ENCODE results near the gene UGDH. TPM values are rescaled to one million over a fixed set of nuclear protein-coding genes. Genes with fewer than 3 reads are reported as not detected.
A peak's percentile ranks its signal among the peaks of the same experiment; 100 is the strongest.

The UGDH gene
- total and polyA plus RNA-seq, 2 of the 13 experiments (the other 11 are each of a cell fraction or from before 2014, with no cell fraction given) = 99.0 to 384 TPM

- 0 out of 2 replicates have a peak, but pooled peaks have one; percentile 14 for TF ChIP-seq ZNF609 (CRISPR knock-in tag; IDR thresholded peaks at IDR 0.05; ENCODE audit: borderline replicate concordance)
- TF ChIP-seq ZNF281 (CRISPR knock-in tag; IDR thresholded peaks at IDR 0.05; ENCODE audit: borderline replicate concordance) = no peak
- TF ChIP-seq ZBTB7B (CRISPR knock-in tag; IDR thresholded peaks at IDR 0.05) = no peak
- no peak for TF ChIP-seq SATB2 (CRISPR knock-in tag; IDR thresholded peaks at IDR 0.05)
- TF ChIP-seq GTF2F1 (IDR thresholded peaks at IDR 0.05; ENCODE audit: low read length) = no peak
- no peak for TF ChIP-seq TEAD2 (CRISPR knock-in tag; IDR thresholded peaks at IDR 0.05)
- no peak for TF ChIP-seq IKZF5 (CRISPR knock-in tag; IDR thresholded peaks at IDR 0.05)
- no peak for TF ChIP-seq ZNF772 (CRISPR knock-in tag; IDR thresholded peaks at IDR 0.05)
- TF ChIP-seq ZNF263 (CRISPR knock-in tag; IDR thresholded peaks at IDR 0.05) = no peak
- TF ChIP-seq ZNF34 (CRISPR knock-in tag; IDR thresholded peaks at IDR 0.05; ENCODE audit: borderline replicate concordance) = no peak
- no peak for TF ChIP-seq CBFB (CRISPR knock-in tag; IDR thresholded peaks at IDR 0.05)
- TF ChIP-seq ZNF562 (CRISPR knock-in tag; IDR thresholded peaks at IDR 0.05; ENCODE audit: borderline replicate concordance) = no peak
- no peak for TF ChIP-seq MZF1 (CRISPR knock-in tag; IDR thresholded peaks at IDR 0.05; ENCODE audit: borderline replicate concordance)
- TF ChIP-seq SRY (CRISPR knock-in tag; IDR thresholded peaks at IDR 0.05) = no peak
- TF ChIP-seq ZMYM4 (CRISPR knock-in tag; IDR thresholded peaks at IDR 0.05) = peak; percentile 54; the same call in 1 of the 2 replicates
- no peak for TF ChIP-seq ZSCAN31 (CRISPR knock-in tag; IDR thresholded peaks at IDR 0.05; ENCODE audit: low read depth)
- TF ChIP-seq, protein P1, sequence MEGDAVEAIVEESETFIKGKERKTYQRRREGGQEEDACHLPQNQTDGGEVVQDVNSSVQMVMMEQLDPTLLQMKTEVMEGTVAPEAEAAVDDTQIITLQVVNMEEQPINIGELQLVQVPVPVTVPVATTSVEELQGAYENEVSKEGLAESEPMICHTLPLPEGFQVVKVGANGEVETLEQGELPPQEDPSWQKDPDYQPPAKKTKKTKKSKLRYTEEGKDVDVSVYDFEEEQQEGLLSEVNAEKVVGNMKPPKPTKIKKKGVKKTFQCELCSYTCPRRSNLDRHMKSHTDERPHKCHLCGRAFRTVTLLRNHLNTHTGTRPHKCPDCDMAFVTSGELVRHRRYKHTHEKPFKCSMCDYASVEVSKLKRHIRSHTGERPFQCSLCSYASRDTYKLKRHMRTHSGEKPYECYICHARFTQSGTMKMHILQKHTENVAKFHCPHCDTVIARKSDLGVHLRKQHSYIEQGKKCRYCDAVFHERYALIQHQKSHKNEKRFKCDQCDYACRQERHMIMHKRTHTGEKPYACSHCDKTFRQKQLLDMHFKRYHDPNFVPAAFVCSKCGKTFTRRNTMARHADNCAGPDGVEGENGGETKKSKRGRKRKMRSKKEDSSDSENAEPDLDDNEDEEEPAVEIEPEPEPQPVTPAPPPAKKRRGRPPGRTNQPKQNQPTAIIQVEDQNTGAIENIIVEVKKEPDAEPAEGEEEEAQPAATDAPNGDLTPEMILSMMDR (CRISPR knock-in tag; IDR thresholded peaks at IDR 0.05) = peak; percentile 84
- TF ChIP-seq, protein P2, sequence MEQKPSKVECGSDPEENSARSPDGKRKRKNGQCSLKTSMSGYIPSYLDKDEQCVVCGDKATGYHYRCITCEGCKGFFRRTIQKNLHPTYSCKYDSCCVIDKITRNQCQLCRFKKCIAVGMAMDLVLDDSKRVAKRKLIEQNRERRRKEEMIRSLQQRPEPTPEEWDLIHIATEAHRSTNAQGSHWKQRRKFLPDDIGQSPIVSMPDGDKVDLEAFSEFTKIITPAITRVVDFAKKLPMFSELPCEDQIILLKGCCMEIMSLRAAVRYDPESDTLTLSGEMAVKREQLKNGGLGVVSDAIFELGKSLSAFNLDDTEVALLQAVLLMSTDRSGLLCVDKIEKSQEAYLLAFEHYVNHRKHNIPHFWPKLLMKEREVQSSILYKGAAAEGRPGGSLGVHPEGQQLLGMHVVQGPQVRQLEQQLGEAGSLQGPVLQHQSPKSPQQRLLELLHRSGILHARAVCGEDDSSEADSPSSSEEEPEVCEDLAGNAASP (CRISPR knock-in tag; IDR thresholded peaks at IDR 0.05; ENCODE audit: borderline replicate concordance) = no peak
Measured at GRCh38 chr4:39469429-39470077, 57.7 kb downstream of the UGDH start (continued).
